Measurements from ENCODE around the gene SYCP3.
A peak's percentile ranks its signal among the peaks of the same experiment; 100 is the strongest.
"Not testable (repeated sequence)": the region's sequence is repeated elsewhere in the genome, so short reads cannot be mapped to it uniquely, and the experiment has no call there.

Gene SYCP3

GRCh38 chr12:101759396-101760047 lies 20.3 kb upstream of the SYCP3 start:
- DNase-seq = peak; percentile 23

- no peak for DNase-seq
These were observed 10.9 kb upstream of the SYCP3 start for GRCh38 chr12:101750152-101750551.

GRCh38 chr12:101749657-101750056 lies 10.4 kb upstream of the SYCP3 start:
- DNase-seq = no peak

DNA sequence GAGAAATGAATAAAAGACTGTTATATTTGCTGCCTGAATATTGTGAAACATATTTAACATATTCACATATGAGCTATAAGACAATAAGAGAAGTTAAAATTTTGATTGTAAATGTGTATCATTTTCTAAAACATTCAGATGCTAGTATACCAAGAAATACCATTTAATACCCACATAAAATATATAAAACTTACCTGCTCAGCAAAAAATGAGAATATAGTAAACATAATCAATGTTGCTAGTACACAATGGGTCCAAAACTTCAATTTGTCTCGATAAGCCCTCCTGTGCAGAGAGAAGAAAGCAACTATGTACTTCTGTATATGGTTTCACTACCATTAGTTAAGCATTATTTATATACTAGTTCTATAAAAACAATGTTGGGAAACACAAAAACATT lies 9.6 kb upstream of the SYCP3 start:
- DNase-seq = no peak

DNA sequence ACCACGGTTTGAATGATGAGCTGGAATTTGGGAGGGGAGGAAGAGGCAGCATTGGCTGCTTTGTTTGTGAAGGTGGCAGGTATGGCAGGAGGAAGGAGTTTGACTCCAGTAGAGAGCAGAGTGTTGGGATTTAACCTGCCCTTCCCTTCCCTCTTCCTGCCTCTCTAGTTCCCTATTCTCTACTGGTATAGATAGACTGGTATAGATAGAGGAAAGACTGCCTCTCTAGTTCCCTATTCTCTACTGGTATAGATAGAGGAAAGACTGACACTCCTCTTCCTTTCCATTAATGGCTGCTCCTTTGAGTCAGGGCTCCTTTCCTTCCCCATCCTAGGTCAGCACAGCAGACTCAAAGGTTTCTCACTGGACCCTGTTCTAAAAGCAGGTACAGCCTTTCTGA lies 8.4 kb upstream of the SYCP3 start:
- DNase-seq = no peak

- DNase-seq = no peak
These were observed 7.4 kb upstream of the SYCP3 start for GRCh38 chr12:101746661-101747060.

DNA sequence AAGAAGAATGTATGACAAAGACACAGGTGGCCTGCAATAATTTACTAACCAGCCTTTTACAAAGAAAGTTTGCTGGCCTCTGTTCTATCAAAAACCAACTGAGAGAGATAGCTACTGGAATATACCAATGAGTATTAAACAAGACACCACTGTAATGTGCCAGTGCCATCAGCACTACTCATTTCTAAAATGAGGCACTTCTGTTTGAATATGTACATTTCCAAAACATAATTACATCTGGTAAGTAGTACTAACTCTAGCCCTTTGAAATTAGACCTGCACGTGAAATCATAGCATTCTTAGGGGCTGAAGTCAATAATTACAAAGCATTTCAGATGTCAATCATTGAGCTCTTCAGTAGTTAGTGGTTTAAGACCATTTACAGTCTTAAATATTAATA lies 6.9 kb upstream of the SYCP3 start:
- no peak for DNase-seq

DNA sequence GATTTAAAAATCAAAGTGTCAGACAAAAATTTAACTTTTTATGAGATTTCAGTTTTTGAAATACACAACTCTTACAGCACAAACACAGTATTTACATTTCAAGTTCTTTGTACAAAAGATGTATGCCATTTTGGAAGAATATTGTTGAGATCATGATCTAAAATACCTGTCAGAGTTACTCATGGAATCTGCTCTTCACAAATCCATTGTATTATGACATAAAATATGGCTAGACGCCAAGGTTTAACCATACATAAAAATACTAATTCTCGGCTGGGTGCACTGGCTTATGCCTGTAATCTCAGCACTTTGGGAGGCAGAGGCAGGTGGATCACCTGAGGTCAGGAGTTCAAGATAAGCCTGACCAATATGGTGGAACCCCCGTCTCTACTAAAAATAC lies 6.2 kb upstream of the SYCP3 start:
- DNase-seq = no peak

DNA sequence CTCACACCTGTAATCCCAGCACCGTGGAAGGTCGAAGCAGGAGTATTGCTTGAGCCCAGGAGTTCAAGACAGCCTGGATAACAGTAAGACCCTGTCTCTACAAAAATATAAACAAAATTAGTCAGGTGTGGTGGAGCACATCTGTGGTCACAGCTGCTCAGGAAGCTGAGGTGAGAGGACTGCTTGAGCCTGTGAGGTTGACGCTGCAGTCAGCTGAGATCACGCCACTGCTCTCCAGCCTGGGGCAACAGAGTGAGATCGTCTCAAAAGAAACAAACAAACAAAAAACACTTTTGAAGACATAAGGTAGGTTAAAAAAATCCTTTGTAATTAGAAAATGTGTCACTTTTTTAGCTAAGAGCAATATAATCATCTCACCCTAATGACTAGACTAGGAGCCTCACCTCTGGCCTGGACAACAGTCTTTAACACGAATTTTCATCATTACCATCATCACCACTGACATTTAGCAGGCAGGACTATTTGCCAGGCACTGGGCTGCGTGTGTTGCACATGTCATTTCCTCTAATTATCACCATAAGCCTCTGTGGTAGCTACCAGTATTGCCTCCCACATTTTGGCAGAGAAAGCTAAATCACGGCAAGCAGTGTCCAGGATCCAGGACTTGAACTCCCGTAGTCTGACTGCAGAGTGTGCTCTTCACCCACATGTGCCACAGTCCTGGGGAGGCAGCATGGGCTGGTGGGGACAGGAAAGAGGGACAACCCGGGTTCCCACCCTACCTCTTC lies 4.6 kb upstream of the SYCP3 start:
- no peak for DNase-seq

GRCh38 chr12:101743242-101743641 lies 4.0 kb upstream of the SYCP3 start:
- DNase-seq = no peak

GRCh38 chr12:101740980-101741379 lies 1.7 kb upstream of the SYCP3 start:
- DNase-seq = no peak

GRCh38 chr12:101740566-101740965 lies 1.3 kb upstream of the SYCP3 start:
- DNase-seq = no peak

GRCh38 chr12:101737476-101737875 lies 1.8 kb downstream of the SYCP3 start:
- DNase-seq = no peak

DNA sequence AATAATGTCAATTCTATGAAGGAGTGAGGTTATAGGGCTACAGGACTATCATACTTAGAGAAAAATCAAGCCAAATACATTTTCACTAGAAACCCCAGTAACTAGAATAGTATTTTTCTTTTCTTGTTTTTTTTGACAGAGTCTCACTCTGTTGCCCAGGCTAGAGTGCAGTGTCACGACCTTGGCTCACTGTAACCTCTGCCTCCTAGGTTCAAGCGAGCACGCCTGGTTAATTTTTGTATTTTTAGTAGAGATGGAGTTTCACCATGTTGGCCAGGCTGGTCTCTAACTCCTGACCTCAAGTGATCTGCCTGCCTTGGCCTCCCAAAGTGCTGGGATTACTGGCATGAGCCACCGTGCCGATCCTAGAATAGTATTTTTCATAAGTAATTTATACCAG lies 4.8 kb downstream of the SYCP3 start:
- DNase-seq = not testable (repeated sequence)

- DNase-seq = no peak
These were observed 6.1 kb downstream of the SYCP3 start for GRCh38 chr12:101733166-101733565.

GRCh38 chr12:101732318-101732717 lies 6.9 kb downstream of the SYCP3 start:
- DNase-seq = no peak

GRCh38 chr12:101729842-101730241 lies 9.4 kb downstream of the SYCP3 start:
- no peak for DNase-seq

GRCh38 chr12:101727098-101727497 lies 12.2 kb downstream of the SYCP3 start:
- no peak for DNase-seq

GRCh38 chr12:101722392-101722791 lies 16.9 kb downstream of the SYCP3 start:
- DNase-seq = no peak

- no peak for DNase-seq
These were observed 19.1 kb downstream of the SYCP3 start for GRCh38 chr12:101720118-101720517.

- no peak for DNase-seq
These were observed 19.7 kb downstream of the SYCP3 start for GRCh38 chr12:101719566-101719965.

DNA sequence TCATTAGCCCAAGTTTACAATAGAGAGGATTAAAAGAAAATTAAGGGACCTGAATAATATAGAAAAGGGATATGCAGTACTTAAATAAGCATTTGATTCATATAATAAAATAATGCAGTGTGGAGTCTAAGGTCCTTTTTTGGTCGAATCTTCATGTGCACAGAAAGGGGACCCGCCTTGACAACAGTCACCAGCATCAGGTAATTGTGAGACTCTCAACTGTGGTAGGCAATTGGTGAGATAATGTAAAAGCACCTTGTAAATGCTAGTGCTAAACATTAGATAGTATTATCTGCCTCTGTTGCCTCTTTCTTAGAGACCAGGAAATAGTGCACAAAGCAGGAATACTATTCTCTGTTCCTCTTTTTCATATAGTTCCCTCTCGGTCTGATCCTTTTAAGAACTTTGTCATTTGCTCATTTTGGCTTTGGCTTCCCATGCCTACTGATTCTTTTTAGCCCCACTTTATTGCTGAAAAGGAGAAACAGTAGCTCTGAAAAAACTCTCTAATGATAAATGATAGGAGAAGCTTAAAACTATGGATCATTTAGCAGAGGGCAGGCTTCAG lies 24.3 kb downstream of the SYCP3 start:
- DNase-seq = no peak

DNA sequence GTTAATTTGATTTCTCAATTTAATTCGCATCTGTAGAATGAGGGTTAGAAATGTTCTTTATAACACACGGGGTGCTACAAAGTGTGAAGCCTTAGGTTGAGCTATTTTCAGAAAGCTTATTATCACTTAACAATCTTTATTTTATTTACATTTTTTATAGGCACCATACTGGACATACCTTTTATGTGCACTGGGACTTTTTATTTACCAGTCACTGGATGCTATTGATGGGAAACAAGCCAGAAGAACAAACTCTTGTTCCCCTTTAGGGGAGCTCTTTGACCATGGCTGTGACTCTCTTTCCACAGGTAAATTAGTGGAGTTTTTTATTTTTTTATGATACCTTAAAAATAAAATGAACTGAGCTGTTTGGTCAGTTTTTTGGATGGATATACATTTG lies 25.3 kb downstream of the SYCP3 start:
- DNase-seq = no peak

DNA sequence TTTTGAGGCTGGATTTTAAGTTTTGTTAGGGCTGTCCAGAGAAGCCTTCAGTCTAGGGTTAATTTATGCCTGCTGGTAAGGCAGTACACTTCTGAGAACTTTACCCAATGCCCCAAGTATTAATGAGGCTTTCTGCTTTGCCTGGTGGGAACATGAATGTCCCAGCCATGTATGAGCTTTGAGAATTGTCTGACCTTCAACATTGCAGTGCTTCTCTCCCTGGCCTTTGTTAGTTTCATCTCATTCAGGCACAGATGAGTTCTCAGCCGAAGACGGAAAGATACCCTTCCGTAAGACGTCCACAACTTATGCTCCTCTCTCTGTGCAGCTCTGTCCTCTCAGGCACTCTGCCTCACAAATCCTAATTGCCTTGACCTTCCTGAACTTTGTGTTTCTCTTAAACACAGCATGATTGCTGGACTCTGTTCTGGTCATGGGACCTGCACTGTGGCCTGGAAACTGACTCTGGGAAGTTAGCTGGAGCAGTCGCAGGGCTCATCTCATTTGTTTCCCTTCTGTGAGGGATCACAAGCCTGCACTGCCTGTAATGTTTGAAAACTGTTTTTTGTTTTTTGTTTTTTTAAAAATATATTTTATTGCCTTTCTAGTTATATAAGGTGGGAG lies 26.1 kb downstream of the SYCP3 start:
- DNase-seq = no peak
